Trophoblast cell (in vitro differentiated cells and primary cell): ENCODE measurements around the gene WRNIP1.

ENCODE experiments used
- DNase-seq, 2 donors: peaks; one replicate each; pipeline ENCODE4 v3.0.0-alpha.2; 2016
- H2AFZ ChIP-seq: 2 replicates; pipeline ENCODE4 v1.6.1; 2013; ENCODE audit warnings: low read length, moderate library complexity, mild to moderate bottlenecking; ENCODE audit not compliant: insufficient read depth, poor library complexity
- H2AK5ac ChIP-seq: 2 replicates; pipeline ENCODE4 v1.6.1; 2013; ENCODE audit warnings: mild to moderate bottlenecking, low read length
- H2BK120ac ChIP-seq: 2 replicates; pipeline ENCODE4 v1.6.1; 2013; ENCODE audit warnings: low read length, mild to moderate bottlenecking, moderate library complexity; ENCODE audit not compliant: insufficient read depth, poor library complexity
- H2BK12ac ChIP-seq: 2 replicates; pipeline ENCODE4 v1.6.1; 2013; ENCODE audit warnings: mild to moderate bottlenecking, low read length, moderate library complexity
- H2BK5ac ChIP-seq: 2 replicates; pipeline ENCODE4 v1.6.1; 2013; ENCODE audit warnings: low read length, low read depth, moderate library complexity, mild to moderate bottlenecking; ENCODE audit not compliant: poor library complexity
- H3K14ac ChIP-seq: 2 replicates; pipeline ENCODE4 v1.6.1; 2013; ENCODE audit warnings: mild to moderate bottlenecking, low read length
- H3K18ac ChIP-seq: 2 replicates; pipeline ENCODE4 v1.6.1; 2013; ENCODE audit warnings: mild to moderate bottlenecking, low read length
- H3K23ac ChIP-seq: 2 replicates; pipeline ENCODE4 v1.6.1; 2013; ENCODE audit warnings: low read length
- H3K27ac ChIP-seq: 2 replicates; pipeline ENCODE4 v1.5.1; 2013; ENCODE audit warnings: low read depth, mild to moderate bottlenecking, inconsistent platforms, low read length, moderate library complexity
- H3K27me3 ChIP-seq: 2 replicates; pipeline ENCODE4 v1.6.1; 2013; ENCODE audit warnings: inconsistent platforms, mild to moderate bottlenecking, low read length, moderate library complexity; ENCODE audit not compliant: insufficient read depth
- H3K36me3 ChIP-seq, 2 experiments: 1 replicate in 1 of 2; 2 replicates in 1 of 2; pipeline ENCODE4 v1.6.1; 2013; ENCODE audit warnings: low read length in 2 of 2, mild to moderate bottlenecking in 2 of 2, moderate library complexity in 1 of 2; ENCODE audit not compliant: insufficient read depth in 2 of 2, control insufficient read depth in 1 of 2
- H3K4ac ChIP-seq: 2 replicates; pipeline ENCODE4 v1.6.1; 2013; ENCODE audit warnings: low read depth, mild to moderate bottlenecking, low read length, moderate library complexity
- H3K4me1 ChIP-seq, 2 experiments: 1 replicate in 1 of 2; 2 replicates in 1 of 2; pipeline ENCODE4 v1.6.1; 2013; ENCODE audit warnings: low read length in 2 of 2, mild to moderate bottlenecking in 2 of 2, moderate library complexity in 1 of 2; ENCODE audit not compliant: insufficient read depth in 2 of 2, control insufficient read depth in 1 of 2
- H3K4me2 ChIP-seq: 2 replicates; pipeline ENCODE4 v1.6.1; 2013; ENCODE audit warnings: inconsistent platforms, mild to moderate bottlenecking, low read length, moderate library complexity
- H3K4me3 ChIP-seq: 2 replicates; pipeline ENCODE4 v1.5.1; 2013; ENCODE audit warnings: mild to moderate bottlenecking, low read depth, low read length, inconsistent platforms
- H3K79me1 ChIP-seq: one replicate; pipeline ENCODE4 v1.6.1; 2013; ENCODE audit warnings: low read length
- H3K79me2 ChIP-seq: 2 replicates; pipeline ENCODE4 v1.6.1; 2013; ENCODE audit warnings: low read length, mild to moderate bottlenecking; ENCODE audit not compliant: control insufficient read depth, insufficient read depth, poor library complexity
- H3K9ac ChIP-seq: 2 replicates; pipeline ENCODE4 v1.6.1; 2013; ENCODE audit warnings: mild to moderate bottlenecking, low read length
- H3K9me3 ChIP-seq: 2 replicates; pipeline ENCODE4 v1.6.1; 2013; ENCODE audit warnings: low read depth, mild to moderate bottlenecking, control low read depth, inconsistent platforms, low read length; ENCODE audit not compliant: insufficient read depth
- H4K12ac ChIP-seq: 2 replicates; pipeline ENCODE4 v1.6.1; 2013; ENCODE audit warnings: low read depth, mild to moderate bottlenecking, low read length, moderate library complexity
- H4K8ac ChIP-seq: 2 replicates; pipeline ENCODE4 v1.6.1; 2013; ENCODE audit warnings: low read depth, mild to moderate bottlenecking, low read length, moderate library complexity
- H4K91ac ChIP-seq: one replicate; pipeline ENCODE4 v1.6.1; 2013; ENCODE audit warnings: low read depth, mild to moderate bottlenecking, low read length, moderate library complexity
- WGBS: extraction: QIAGEN DNeasy Blood & Tissue Kit; methylation state at CpG from one replicate; pipeline ENCODE4 v1.1.7; 2013; ENCODE audit warnings: missing lambda C conversion rate; ENCODE audit not compliant: insufficient read length, insufficient coverage; ENCODE audit errors: extremely low coverage; 5-methylcytosine and 5-hydroxymethylcytosine counted together

Gene WRNIP1

DNA sequence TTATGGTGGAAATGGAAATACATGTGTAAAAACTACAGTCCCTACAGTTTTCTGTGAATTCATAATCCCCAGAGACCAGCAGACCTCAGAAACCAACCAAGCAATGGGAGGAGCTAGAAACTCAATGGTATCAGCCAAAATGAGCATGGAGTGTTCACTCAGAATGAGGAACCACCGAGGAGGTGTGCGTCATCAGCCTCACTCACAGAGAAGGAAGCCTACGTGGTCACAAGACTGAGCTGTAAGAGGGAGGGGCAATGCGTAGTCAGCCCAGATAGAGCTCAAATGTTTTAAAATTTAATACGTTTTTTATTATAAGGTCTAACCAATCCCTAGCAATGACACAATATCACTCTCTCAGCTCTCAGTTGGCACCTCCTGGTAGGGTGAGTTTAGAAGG lies 31.9 kb upstream of the WRNIP1 start:
- Histone ChIP-seq H3K4ac (no peak overlapping the region), H3K4me2 (no peak overlapping the region), H4K8ac (no peak overlapping the region), H3K18ac (no peak overlapping the region), H3K79me2 (no peaks in the 10 kb centered on the region), H2BK12ac (no peak overlapping the region), H3K27me3 (no peaks in the 10 kb centered on the region), H3K14ac (no peak overlapping the region), H3K4me1 (no peaks in the 10 kb centered on the region), H3K36me3 (no peaks in the 10 kb centered on the region), H2BK120ac (no peak overlapping the region), H3K79me1 (no peaks in the 10 kb centered on the region), H4K12ac (no peak overlapping the region), H3K23ac (no peak overlapping the region), H4K91ac (no peak overlapping the region), H2AFZ (no peak overlapping the region), H2AK5ac (no peak overlapping the region), H3K27ac (no peak overlapping the region), H3K9ac (no peak overlapping the region), H3K9me3 (no peaks in the 10 kb centered on the region), H2BK5ac (no peak overlapping the region), H3K4me3 (no peak overlapping the region)
- no CpG with 5 or more reads among the region's 5 CpGs for WGBS
- DNase-seq: peak; percentile 32 to 41

DNA sequence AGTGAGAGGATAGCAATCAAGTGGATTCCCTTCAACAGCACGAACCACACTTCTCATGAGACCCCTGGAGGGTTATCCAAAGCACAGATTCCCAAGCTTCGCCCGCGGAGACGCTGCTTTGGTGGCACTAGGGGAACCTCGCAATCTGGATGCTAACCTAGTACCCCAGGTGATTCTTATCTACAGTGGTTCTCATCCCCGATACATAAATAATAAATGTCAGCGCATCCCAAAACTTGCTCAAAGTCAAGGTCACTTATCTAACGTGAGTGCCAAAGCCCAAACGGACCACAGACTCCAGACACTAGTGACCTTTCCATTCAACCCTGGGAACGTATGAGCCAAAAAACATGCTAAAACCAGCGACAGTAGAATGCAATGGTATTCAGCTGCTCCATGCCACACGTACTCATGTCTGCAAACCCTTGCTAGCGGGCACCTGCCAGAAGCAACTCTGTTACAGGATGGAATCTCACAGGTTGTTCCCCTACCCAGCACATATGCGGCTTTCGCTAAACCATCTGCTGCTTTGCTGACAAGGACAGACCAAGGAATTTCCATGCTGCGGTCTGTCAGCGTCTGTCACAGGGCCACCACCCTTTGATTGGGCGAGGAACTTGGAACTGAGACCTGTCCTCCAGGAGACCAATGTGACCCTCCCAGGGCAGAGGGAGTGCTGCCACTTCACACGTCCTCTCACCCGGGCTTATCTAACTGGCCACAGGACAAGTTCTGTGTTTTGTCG lies 31.3 kb upstream of the WRNIP1 start:
- Histone ChIP-seq H2AK5ac (no peak overlapping the region), H2BK12ac (no peak overlapping the region), H2BK120ac (no peak overlapping the region), H3K27ac (no peak overlapping the region), H2BK5ac (no peak overlapping the region), H3K4me2 (no peak overlapping the region), H4K12ac (no peak overlapping the region), H3K79me1 (no peaks in the 10 kb centered on the region), H3K4me3 (no peak overlapping the region), H3K79me2 (no peaks in the 10 kb centered on the region), H3K4me1 (no peaks in the 10 kb centered on the region), H3K4ac (no peak overlapping the region), H3K18ac (no peak overlapping the region), H3K36me3 (no peaks in the 10 kb centered on the region), H4K91ac (no peak overlapping the region), H3K27me3 (no peaks in the 10 kb centered on the region), H3K9ac (no peak overlapping the region), H2AFZ (no peak overlapping the region), H3K9me3 (no peaks in the 10 kb centered on the region), H3K23ac (no peak overlapping the region), H3K14ac (no peak overlapping the region), H4K8ac (no peak overlapping the region)
- WGBS: no CpG with 5 or more reads among the region's 22 CpGs
- DNase-seq: no peak

DNA sequence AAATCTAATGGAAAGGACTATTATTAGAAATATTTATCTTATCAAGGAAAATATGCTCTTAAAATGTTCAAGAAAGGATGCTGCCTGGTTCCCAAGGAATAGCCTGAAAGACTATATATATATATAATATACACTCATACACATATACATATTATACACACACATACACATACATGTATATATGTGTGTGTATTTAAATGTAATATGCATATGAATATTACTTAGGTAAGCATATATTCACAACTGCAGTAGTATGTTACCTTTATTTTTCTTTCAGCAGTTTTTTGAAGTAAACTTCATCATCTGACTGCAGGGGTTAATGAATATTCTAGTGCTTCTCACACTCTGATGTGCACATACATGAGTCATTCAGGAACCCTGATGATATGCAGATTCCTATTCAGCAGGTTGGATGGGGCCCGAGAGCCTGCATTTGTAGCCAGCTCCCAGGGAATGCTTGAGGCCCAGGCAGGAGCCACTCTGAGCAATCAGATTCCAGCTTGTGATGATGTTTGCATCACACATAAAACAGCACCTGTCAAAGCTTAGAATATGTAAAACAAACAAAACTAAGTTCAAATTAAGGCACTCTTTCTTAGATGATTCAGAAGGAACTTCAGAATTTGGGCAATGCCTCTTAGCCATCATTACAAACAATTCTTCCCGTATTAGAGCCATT lies 30.6 kb upstream of the WRNIP1 start:
- no peak overlapping the region for H2AK5ac ChIP-seq
- no peak overlapping the region for H3K4me3 ChIP-seq
- H3K23ac ChIP-seq: no peak overlapping the region
- no CpG with 5 or more reads among the region's 2 CpGs for WGBS
- no peaks in the 10 kb centered on the region for H3K79me1 ChIP-seq
- no peak overlapping the region for H3K14ac ChIP-seq
- H4K8ac ChIP-seq: no peak overlapping the region
- peak in 1 of 2 donors; percentile 13 for DNase-seq
- no peaks in the 10 kb centered on the region for H3K27me3 ChIP-seq
- no peak overlapping the region for H3K4ac ChIP-seq
- no peaks in the 10 kb centered on the region for H3K4me1 ChIP-seq
- H3K79me2 ChIP-seq: no peaks in the 10 kb centered on the region
- no peak overlapping the region for H2AFZ ChIP-seq
- no peak overlapping the region for H4K12ac ChIP-seq
- H4K91ac ChIP-seq: no peak overlapping the region
- no peaks in the 10 kb centered on the region for H3K9me3 ChIP-seq
- H2BK5ac ChIP-seq: no peak overlapping the region
- H2BK120ac ChIP-seq: no peak overlapping the region
- H3K18ac ChIP-seq: no peak overlapping the region
- H3K4me2 ChIP-seq: no peak overlapping the region
- H3K36me3 ChIP-seq: no peaks in the 10 kb centered on the region
- no peak overlapping the region for H3K9ac ChIP-seq
- H2BK12ac ChIP-seq: no peak overlapping the region
- no peak overlapping the region for H3K27ac ChIP-seq

DNA sequence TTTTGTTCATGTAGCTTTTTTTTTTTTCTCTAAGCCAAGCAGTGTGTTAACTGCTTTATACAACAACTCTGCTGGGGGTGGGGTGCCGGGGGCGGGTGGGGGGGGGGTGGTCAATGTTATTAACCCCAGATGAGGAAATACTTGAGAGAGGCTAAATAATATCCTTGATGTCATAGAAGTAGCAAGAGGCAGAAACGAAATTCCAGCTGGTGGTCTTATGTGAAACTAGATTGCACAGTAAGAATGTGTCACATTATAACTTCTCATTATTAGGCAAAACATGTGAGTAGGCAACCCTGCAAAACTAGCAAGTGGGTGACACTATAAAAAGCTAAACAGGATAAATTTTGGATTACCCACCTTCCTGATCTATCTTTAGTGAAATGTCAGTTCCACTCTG lies 27.3 kb upstream of the WRNIP1 start:
- H4K12ac ChIP-seq: no peak overlapping the region
- WGBS: no CpG with 5 or more reads among the region's 3 CpGs

More for the DNA sequence above, 27.3 kb upstream of the WRNIP1 start:
- Histone ChIP-seq H3K9ac (no peak overlapping the region), H3K27me3 (no peaks in the 10 kb centered on the region), H3K4me2 (no peak overlapping the region), H3K9me3 (no peaks in the 10 kb centered on the region), H2BK12ac (no peak overlapping the region), H3K36me3 (no peaks in the 10 kb centered on the region), H3K4me1 (no peaks in the 10 kb centered on the region), H2AK5ac (no peak overlapping the region), H3K27ac (no peak overlapping the region), H4K91ac (no peak overlapping the region), H3K79me1 (no peaks in the 10 kb centered on the region), H3K4me3 (no peak overlapping the region), H2BK120ac (no peak overlapping the region), H4K8ac (no peak overlapping the region), H3K14ac (no peak overlapping the region), H3K18ac (no peak overlapping the region), H3K79me2 (no peaks in the 10 kb centered on the region), H3K23ac (no peak overlapping the region), H3K4ac (no peak overlapping the region), H2BK5ac (no peak overlapping the region), H2AFZ (no peak overlapping the region)
- DNase-seq: no peak
